GM12864 (cell line): ENCODE data around the gene BICD1.
A peak's percentile ranks its signal among the peaks of the same experiment; 100 is the strongest.

Source experiments
- DNase-seq: peaks from one replicate; pipeline ENCODE4 v3.0.0-alpha.2; 2011; ENCODE audit warnings: low read depth
- H3K4me3 ChIP-seq: 2 replicates; pipeline ENCODE4 v1.5.1; 2011; ENCODE audit warnings: mild to moderate bottlenecking, low read depth, low read length, control low read depth
- TF ChIP-seq, protein P1 (sequence below): IDR thresholded peaks from 2 replicates; pipeline ENCODE4 v1.5.1; 2011; ENCODE audit warnings: low read depth, mild to moderate bottlenecking, moderate library complexity, low read length, control low read depth, inconsistent platforms; ENCODE audit errors: missing control alignments

The BICD1 gene

DNA sequence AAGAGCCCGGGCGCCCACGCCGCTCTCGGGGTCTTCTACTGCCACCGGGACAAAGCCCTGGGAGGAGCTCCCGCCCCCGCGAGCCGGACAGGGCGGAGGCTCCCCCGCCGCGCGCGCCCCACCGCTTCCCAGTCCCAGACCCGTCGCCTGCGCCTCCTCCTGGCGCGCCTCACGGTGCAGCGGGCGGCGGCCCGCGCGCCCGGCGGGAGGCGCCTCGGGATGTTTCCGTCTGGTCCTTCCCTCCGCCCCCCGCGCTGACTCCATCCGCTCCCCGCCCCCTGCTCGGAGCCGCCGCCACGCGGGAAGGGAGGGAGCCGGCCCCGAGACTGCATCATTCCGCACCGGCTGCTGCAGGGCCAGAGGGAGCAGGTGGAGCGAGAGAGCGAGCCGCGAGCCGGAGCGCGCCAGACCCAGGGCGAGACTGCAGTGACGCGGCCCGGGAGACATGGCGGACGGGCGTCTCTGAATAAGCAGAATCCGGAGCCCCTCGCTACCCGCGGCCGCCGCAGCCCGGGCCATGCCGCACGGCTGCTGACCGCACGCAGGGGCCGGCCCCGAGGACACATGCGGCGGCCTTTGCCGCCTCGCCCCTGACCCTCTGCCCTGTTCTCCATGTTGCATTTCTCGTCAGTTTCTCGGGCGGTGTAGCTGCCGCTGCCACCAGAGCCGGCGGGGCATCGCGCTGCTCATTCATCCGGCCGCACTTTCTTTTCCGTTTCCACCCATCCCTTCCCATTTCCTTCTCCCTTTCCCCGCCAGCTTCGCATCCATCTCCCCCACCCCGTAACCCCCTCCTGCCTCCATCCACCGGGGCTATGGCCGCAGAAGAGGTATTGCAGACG, at the start of gene BICD1:
Gene BICD1, plus strand, starts transcription at position 331 of the 842 bp plus-strand sequence. Its CDS starts 485 bp downstream, at position 816.
- TF ChIP-seq, protein P1, sequence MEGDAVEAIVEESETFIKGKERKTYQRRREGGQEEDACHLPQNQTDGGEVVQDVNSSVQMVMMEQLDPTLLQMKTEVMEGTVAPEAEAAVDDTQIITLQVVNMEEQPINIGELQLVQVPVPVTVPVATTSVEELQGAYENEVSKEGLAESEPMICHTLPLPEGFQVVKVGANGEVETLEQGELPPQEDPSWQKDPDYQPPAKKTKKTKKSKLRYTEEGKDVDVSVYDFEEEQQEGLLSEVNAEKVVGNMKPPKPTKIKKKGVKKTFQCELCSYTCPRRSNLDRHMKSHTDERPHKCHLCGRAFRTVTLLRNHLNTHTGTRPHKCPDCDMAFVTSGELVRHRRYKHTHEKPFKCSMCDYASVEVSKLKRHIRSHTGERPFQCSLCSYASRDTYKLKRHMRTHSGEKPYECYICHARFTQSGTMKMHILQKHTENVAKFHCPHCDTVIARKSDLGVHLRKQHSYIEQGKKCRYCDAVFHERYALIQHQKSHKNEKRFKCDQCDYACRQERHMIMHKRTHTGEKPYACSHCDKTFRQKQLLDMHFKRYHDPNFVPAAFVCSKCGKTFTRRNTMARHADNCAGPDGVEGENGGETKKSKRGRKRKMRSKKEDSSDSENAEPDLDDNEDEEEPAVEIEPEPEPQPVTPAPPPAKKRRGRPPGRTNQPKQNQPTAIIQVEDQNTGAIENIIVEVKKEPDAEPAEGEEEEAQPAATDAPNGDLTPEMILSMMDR: peak; percentile 19
- H3K4me3 ChIP-seq: peak within 1 kb of the TSS; percentile 98
- peak; percentile 48 for DNase-seq

DNA sequence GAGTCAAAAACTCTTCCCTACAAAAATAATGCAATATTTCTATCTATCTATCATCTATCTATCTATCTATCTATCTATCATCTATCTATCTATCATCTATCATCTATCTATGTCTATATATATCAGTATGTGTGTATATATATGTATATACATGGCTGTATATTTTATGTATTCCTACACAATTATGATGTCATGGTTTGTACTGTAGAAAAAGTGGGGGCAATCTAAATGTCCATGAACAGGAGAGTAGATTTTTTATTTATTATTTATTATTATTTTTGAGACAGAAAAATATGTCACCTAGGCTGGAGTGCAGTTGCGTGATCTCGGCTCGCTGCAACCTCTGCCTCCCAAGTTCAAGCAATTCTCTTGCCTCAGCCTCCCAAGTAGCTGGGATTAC, 45.6 kb upstream of the BICD1 start:
- H3K4me3 ChIP-seq: no peak overlapping the region
- DNase-seq: no peak
- TF ChIP-seq, protein P1: no peak

DNA sequence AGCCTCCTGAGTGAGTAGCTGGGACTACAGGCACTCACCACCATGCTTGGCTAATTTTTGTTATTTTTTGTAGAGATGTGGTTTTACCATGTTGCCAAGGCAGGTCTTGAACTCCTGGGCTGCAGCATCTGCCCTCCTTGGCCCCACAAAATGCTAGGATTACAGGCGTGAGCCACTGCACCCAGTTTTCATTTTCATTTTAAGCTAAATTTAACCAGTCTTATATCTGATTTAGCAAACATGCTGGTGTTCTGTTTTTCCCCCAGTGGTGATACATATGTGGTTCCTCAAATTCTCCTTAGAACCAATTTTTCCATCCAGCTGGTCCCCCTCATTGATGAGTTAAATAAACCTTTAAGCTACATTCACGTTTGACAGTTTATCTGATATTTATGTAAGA, 43.8 kb upstream of the BICD1 start:
- TF ChIP-seq, protein P1: peak; percentile 8
- no peak overlapping the region for H3K4me3 ChIP-seq
- peak; percentile 25 for DNase-seq

DNA sequence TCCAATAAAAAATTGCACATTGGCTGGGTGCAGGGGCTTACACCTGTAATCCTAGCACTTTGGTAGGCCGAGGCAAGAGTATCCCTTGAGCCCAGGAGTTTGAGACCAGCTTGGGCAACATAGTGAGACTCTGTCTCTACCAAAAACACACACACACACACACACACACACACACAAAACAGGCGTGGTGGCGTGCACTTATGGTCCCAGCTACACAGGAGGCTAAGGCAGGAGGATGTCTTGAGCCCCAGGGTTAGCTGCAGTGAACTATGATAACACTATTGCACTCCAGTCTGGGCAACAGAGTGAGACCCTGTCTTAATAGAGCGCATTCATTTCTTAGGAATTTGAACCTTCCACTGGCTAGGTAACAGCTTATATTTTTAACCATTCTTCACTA, 42.9 kb upstream of the BICD1 start:
- DNase-seq: no peak
- H3K4me3 ChIP-seq: no peak overlapping the region
- TF ChIP-seq, protein P1: no peak

DNA sequence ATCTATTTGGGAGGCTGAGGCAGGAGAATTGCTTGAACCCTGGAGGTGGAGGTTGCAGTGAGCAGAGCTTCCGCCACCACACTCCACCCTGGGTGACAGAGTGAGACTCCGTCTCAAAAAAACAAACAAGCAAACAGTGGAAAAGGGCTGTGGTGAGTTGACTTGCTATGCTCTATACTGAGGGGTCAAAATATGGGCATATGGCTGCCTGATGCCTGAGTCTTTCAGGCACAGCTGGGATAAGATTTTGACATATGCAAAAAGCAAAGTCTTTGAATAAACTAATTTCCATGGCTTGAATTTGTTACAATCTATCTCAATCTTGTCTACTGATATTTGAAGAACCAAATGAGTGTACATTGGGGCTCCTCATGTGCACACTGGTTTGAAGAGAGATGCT, 40.4 kb upstream of the BICD1 start:
- no peak overlapping the region for H3K4me3 ChIP-seq
- TF ChIP-seq, protein P1: no peak
- no peak for DNase-seq

DNA sequence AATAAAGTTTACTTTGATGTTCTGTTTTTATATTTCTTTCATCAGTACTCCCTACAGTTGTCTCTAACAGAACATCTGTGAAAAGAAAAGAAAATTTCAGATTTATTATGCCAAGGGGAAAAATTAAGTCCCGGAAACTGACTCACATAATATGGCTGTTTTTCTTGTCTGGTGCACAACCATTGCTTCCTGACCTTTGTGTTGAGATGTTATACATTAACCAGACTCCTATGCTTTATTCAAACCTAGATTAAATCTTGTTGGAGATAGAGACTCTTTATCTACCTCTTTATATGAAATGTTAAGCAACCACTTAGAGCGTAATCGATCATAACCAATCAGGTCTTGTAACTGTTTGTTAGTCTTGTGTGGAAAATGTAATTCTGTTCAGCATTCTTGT, 37.6 kb upstream of the BICD1 start:
- DNase-seq: no peak
- H3K4me3 ChIP-seq: no peak overlapping the region
- TF ChIP-seq, protein P1: no peak

DNA sequence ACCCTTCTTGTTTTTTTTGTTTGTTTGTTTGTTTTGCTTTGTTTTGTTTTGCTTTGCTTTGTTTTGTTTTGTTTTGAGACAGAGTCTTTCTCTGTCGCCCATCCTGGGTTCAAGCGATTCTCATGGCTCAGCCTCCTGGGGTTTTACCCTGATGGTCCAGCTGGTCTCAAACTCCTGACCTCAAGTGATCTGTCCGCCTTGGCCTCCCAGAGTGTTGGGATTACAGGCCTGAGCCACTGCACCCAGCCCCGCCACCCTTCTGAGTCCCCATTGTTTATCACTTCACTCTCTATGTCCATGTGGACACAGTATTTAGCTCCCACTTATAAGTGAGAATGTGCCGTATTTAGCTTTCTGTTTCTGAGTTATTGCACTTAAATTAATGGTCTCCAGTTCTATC, 36.9 kb upstream of the BICD1 start:
- no peak for DNase-seq
- TF ChIP-seq, protein P1: no peak

More for the DNA sequence above, 36.9 kb upstream of the BICD1 start:
- no peak overlapping the region for H3K4me3 ChIP-seq
